OCI-LY7 (cell line): Measurements from ENCODE around the gene RMND5B. TPM values are rescaled to one million over a fixed set of nuclear protein-coding genes. Genes with fewer than 3 reads are reported as not detected.

Experiments
- Bru-seq: library from RNA; stranded (reverse); fragments of 400-500 nt; gene quantifications from one replicate; lab custom pipeline; 2021; lab: Mats Ljungman, UMichigan
- BruChase-seq, 2 experiments: library from RNA; stranded (reverse); fragments of 400-500 nt; gene quantifications; one replicate each; lab custom pipeline; 2021; lab: Mats Ljungman, UMichigan
- BruUV-seq: library from RNA; stranded (reverse); fragments of 400-500 nt; replicated peaks from 2 replicates; lab custom pipeline; 2021; lab: Mats Ljungman, UMichigan
- CTCF ChIA-PET: fragments of 300-600 bp; sonication (Branson Sonifier 250); formaldehyde crosslinking; loops from one replicate; lab custom pipeline; 2022; ENCODE audit warnings: antibody characterized with exemption; ENCODE audit not compliant: unreplicated experiment; lab: Charles Lee
- POLR2A ChIA-PET: fragments of 300-600 bp; sonication (Branson Sonifier 250); formaldehyde crosslinking; loops from one replicate; lab custom pipeline; 2022; ENCODE audit warnings: antibody characterized with exemption; lab: Charles Lee
- DNase-seq: peaks from one replicate; pipeline ENCODE4 v3.0.0-alpha.2; 2015; ENCODE audit warnings: low spot score
- H2AFZ ChIP-seq: fragments of 200-600 bp; sonication (generic), shearing (Covaris generic); 2 replicates; pipeline ENCODE4 v1.6.1; 2014; ENCODE audit warnings: mild to moderate bottlenecking, antibody characterized with exemption, low read length, moderate library complexity
- H3K27ac ChIP-seq: fragments of 200-600 bp; sonication (generic); 2 replicates; pipeline ENCODE4 v1.5.1; 2014; ENCODE audit warnings: mixed run types, low read depth, mild to moderate bottlenecking, moderate library complexity, low read length, inconsistent platforms; ENCODE audit not compliant: poor library complexity, severe bottlenecking
- H3K36me3 ChIP-seq: fragments of 200-600 bp; sonication (generic); 2 replicates; pipeline ENCODE4 v1.6.1; 2014; ENCODE audit warnings: mild to moderate bottlenecking, antibody characterized with exemption, low read length, moderate library complexity, mixed read lengths; ENCODE audit not compliant: insufficient read depth
- H3K4me1 ChIP-seq: fragments of 200-600 bp; sonication (generic); 2 replicates; pipeline ENCODE4 v1.5.1; 2014; ENCODE audit warnings: mild to moderate bottlenecking, low read length; ENCODE audit not compliant: insufficient read depth, poor library complexity, severe bottlenecking
- H3K4me2 ChIP-seq: fragments of 200-600 bp; sonication (generic); 2 replicates; pipeline ENCODE4 v1.6.1; 2014; ENCODE audit warnings: mild to moderate bottlenecking, low read length
- H3K4me3 ChIP-seq: fragments of 200-600 bp; sonication (generic); 2 replicates; pipeline ENCODE4 v1.5.1; 2014; ENCODE audit warnings: mild to moderate bottlenecking, low read depth, low read length; ENCODE audit not compliant: poor library complexity, severe bottlenecking
- H3K79me2 ChIP-seq: fragments of 200-600 bp; sonication (generic); 2 replicates; pipeline ENCODE4 v1.6.1; 2016; ENCODE audit warnings: low read depth, mild to moderate bottlenecking, low read length, moderate library complexity, mixed read lengths; ENCODE audit not compliant: insufficient read depth
- H3K9me2 ChIP-seq: fragments of 200-600 bp; sonication (generic); 2 replicates; pipeline ENCODE4 v1.6.1; 2016; ENCODE audit warnings: mild to moderate bottlenecking, low read length, mixed read lengths; ENCODE audit not compliant: insufficient read depth
- H3K9me3 ChIP-seq: fragments of 200-600 bp; sonication (generic); 2 replicates; pipeline ENCODE4 v1.6.1; 2014; ENCODE audit warnings: mild to moderate bottlenecking, mixed run types, low read length, mixed read lengths
- H4K20me1 ChIP-seq: fragments of 200-600 bp; sonication (generic); 2 replicates; pipeline ENCODE4 v1.6.1; 2014; ENCODE audit warnings: mild to moderate bottlenecking, antibody characterized with exemption, low read length, moderate library complexity, mixed read lengths; ENCODE audit not compliant: insufficient read depth
- EZH2phosphoT487 ChIP-seq: fragments of 200-600 bp; sonication (generic); IDR thresholded peaks from 2 replicates; pipeline ENCODE4 v1.6.1; 2018; ENCODE audit warnings: low read depth, borderline replicate concordance, mild to moderate bottlenecking, mixed run types, antibody characterized with exemption, low read length, moderate library complexity, mixed read lengths
- intact Hi-C: fragments of 100-400 bp; cut with micrococcal nuclease; formaldehyde crosslinking; loops from one replicate; pipeline ENCODE4 v1.10.0; 2022; ENCODE audit not compliant: unreplicated experiment
- long read RNA-seq: library from polyadenylated mRNA; stranded (forward); transcript quantifications from one replicate; pipeline ENCODE4 v2.0.0, GENCODE V29; 2022
- total RNA-seq, 2 experiments: library from RNA; depleted of rRNA in 1 of 2; stranded (reverse); fragments of >200 nt in 1 of 2; shearing (Covaris generic) in 1 of 2; gene quantifications; 2 replicates each; pipeline ENCODE4 v1.2.3, GENCODE V29; 2014 to 2022
- TF ChIP-seq, protein P1 (sequence below): fragments of 200-600 bp; sonication (generic); conservative IDR thresholded peaks from 2 replicates; pipeline ENCODE4 v1.5.1; 2014; ENCODE audit warnings: mild to moderate bottlenecking, antibody characterized with exemption, low read length, moderate library complexity, mixed read lengths

Gene RMND5B, protein sequence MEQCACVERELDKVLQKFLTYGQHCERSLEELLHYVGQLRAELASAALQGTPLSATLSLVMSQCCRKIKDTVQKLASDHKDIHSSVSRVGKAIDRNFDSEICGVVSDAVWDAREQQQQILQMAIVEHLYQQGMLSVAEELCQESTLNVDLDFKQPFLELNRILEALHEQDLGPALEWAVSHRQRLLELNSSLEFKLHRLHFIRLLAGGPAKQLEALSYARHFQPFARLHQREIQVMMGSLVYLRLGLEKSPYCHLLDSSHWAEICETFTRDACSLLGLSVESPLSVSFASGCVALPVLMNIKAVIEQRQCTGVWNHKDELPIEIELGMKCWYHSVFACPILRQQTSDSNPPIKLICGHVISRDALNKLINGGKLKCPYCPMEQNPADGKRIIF
- total RNA-seq (2014; rRNA removed; shearing (Covaris generic)) (54.2 and 68.3 TPM in 2 replicates), total RNA-seq (2022) (63.2 and 63.7 TPM in 2 replicates), Bru-seq, nascent RNA (percentile 75 among the genes with signal in this experiment), BruChase-seq, experiment 1, labeled RNA remaining after a 6-hour chase (percentile 80 among the genes with signal in this experiment), BruChase-seq, experiment 2, labeled RNA remaining after a 2-hour chase (percentile 74 among the genes with signal in this experiment)
- long read RNA-seq, transcript RMND5B-201 (11 exons, 1,929 nt) = major isoform, 47 of 119 reads
- long read RNA-seq, partial matches to known transcripts = 33 of 119 reads
- long read RNA-seq, other reads (novel, unspliced or antisense) = 36 of 119 reads

DNA sequence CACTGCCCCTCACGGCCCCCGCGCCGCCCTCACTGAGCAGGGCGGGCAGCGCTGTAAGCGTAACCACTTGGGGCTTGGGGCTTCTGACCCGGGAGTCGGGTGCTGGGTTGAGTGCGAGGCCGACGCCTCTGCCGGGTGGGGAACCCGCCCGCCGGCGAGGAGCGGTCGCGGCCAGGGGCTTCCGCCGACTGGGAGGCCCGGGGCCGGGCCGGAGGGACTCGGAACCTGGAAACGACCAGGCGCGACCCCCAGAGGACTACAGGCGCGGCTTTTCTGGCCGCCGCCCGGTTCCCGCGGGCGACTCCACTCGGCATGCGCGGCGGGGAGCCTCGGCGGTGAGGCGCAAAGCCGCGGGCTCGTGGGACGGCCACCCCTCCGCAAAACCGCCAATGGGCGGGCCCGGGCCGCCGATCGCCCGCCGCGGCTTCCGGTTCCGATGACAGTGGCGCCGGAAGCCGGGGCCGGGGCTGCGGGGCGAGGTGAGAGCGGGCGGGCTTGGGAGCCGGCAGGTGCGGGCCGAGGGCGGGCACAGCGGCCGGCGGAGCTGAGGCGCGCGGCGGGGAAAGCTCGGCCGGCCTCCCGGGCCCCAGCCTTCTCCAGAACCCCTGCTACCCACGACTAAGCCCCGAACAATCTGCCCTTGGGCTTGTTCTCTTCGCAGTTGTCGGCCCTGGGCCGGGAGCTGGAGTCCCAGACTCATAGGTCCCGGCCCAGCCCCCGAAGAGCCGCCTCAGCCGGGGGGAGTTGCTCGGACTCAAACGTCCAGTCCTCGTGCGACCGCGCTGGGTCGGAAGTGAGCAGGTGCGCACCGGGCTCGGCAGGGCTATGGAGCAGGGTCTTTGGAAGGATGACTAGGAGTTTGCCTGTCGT lies at the start of gene RMND5B:
Gene RMND5B, plus strand, starts transcription at position 439 of the 870 bp plus-strand sequence. CDS start 7,106 bp downstream, outside the sequence.
- POLR2A ChIA-PET = interaction anchor here (0.7 to 1.7 kb wide), 2 partner anchors 10 to 15 kb away, joined by 4 to 9 read pairs; no protein-coding TSS in a partner anchor
- Histone ChIP-seq H3K4me3 (peak within 1 kb of the TSS; percentile 97), H3K27ac (peak within 1 kb of the TSS; percentile 82), H3K9me3 (no peaks in the 10 kb centered on the region), H3K4me2 (peak within 1 kb of the TSS; percentile 76), H3K79me2 (peaks cover 17% of the 10 kb centered on the region; the same call in 1 of the 2 replicates), H2AFZ (peak within 1 kb of the TSS; percentile 59; the same call in 1 of the 2 replicates), H3K9me2 (no peaks in the 10 kb centered on the region), H4K20me1 (no peaks in the 10 kb centered on the region), H3K36me3 (peaks cover 37% of the 10 kb centered on the region), H3K4me1 (peaks cover 19% of the 10 kb centered on the region)
- intact Hi-C loops = loop anchor here (1.0 to 2.0 kb wide), 2 partner anchors 10 to 16 kb away; no protein-coding TSS in a partner anchor
- BruUV-seq = no TSS peak
- CTCF ChIA-PET = interaction anchor here (0.5 to 1.4 kb wide), 2 partner anchors 10 to 548 kb away, joined by 3 to 5 read pairs; no protein-coding TSS in a partner anchor
- peak; percentile 92 for DNase-seq
- no peak for TF ChIP-seq EZH2phosphoT487
- TF ChIP-seq, protein P1, sequence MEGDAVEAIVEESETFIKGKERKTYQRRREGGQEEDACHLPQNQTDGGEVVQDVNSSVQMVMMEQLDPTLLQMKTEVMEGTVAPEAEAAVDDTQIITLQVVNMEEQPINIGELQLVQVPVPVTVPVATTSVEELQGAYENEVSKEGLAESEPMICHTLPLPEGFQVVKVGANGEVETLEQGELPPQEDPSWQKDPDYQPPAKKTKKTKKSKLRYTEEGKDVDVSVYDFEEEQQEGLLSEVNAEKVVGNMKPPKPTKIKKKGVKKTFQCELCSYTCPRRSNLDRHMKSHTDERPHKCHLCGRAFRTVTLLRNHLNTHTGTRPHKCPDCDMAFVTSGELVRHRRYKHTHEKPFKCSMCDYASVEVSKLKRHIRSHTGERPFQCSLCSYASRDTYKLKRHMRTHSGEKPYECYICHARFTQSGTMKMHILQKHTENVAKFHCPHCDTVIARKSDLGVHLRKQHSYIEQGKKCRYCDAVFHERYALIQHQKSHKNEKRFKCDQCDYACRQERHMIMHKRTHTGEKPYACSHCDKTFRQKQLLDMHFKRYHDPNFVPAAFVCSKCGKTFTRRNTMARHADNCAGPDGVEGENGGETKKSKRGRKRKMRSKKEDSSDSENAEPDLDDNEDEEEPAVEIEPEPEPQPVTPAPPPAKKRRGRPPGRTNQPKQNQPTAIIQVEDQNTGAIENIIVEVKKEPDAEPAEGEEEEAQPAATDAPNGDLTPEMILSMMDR = no peak

DNA sequence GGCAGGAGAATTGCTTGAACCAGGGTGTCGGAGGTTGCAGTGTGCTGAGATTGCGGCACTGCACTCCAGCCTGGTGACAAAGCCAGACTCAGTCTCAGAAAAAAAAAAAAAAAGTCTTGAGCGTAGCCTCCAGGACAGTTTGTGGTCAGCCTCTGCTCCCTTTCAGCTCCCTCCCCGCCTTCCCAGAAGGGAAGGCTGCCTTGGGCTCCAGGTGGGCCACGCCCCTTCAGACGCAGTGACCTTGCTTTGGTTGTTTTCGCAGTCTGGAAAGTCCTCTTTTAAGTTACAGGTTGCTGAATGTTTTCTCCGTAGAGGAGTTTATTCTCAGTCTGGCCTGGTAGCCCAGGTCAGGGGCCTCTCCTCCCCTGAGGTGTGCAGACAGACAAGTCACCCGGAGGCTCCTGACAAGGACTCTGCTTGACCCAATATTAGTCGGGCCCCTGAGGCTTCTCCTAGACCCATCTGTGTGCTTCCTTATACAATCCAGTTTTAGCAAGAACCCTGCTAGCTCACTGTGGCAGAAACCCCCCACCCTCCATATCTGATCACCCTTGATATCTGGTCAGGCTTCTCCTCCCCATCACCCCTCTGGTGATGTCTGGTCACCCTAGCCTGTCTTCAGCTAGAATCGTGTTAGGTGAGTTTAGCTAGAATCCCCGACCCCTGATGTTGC lies 49.1 kb upstream of the RMND5B start:
- Histone ChIP-seq H3K79me2 (no peaks in the 10 kb centered on the region), H3K4me1 (peaks cover 6% of the 10 kb centered on the region), H3K36me3 (no peaks in the 10 kb centered on the region), H3K27ac (no peak overlapping the region), H3K4me2 (no peak overlapping the region), H3K9me2 (no peaks in the 10 kb centered on the region), H2AFZ (no peak overlapping the region), H3K9me3 (no peaks in the 10 kb centered on the region), H4K20me1 (no peaks in the 10 kb centered on the region), H3K4me3 (no peak overlapping the region)
- TF ChIP-seq, protein P1 = no peak
- no peak for TF ChIP-seq EZH2phosphoT487
- POLR2A ChIA-PET = no interaction called here
- no peak for DNase-seq
- CTCF ChIA-PET = interaction anchor here (1.1 kb wide), 1 partner anchor 39 kb away, joined by 3 read pairs; no protein-coding TSS in a partner anchor
- intact Hi-C loops = no loop called here
- no TSS peak for BruUV-seq
